Measurements from ENCODE around the gene MECP2. TPM values are rescaled to one million over a fixed set of nuclear protein-coding genes. Genes with fewer than 3 reads are reported as not detected.

MECP2 gene
- total RNA-seq, 1 experiment from 2014 or later, result 30.6 TPM

DNA sequence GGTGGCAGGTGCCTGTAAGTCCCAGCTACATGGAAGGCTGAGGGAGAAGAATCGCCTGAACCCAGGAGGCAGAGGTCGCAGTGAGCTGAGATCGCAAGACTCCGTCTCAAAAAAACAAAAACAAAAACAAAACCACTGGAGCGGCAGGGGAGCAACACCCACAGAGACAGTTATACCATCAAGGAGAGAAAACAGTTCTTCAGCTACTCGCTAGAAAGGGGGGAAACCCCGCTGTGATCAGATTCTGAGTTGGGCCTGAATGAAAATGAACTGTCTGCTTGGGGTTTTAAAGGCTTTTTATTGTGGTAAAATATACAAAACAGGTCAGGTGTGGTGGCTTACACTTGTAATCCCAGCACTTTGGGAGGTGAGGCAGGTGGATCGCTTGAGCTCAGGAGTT, 61.0 kb downstream of the MECP2 start:
- Mint-ChIP-seq H3K4me3 (ENCODE audit: unreplicated experiment) (no peak overlapping the region), H3K9me3 (ENCODE audit: unreplicated experiment) (no peaks in the 10 kb centered on the region), H3K36me3 (ENCODE audit: insufficient read depth, unreplicated experiment) (peaks cover 42% of the 10 kb centered on the region), H3K4me1 (ENCODE audit: low read depth, unreplicated experiment) (peaks cover 9% of the 10 kb centered on the region), H3K27ac (ENCODE audit: unreplicated experiment) (peak overlapping the region; percentile 35), H3K27me3 (ENCODE audit: insufficient read depth, unreplicated experiment) (no peaks in the 10 kb centered on the region)
- no peak for DNase-seq
- CTCF ChIA-PET, result no interaction called here
- no peaks in the 10 kb centered on the region for H3K4me1 ChIP-seq
- no peaks in the 10 kb centered on the region for H3K9me3 ChIP-seq
- H3K27me3 ChIP-seq (replicated peaks; ENCODE audit: control insufficient read depth, insufficient read depth, low read length), result no peaks in the 10 kb centered on the region
- intact Hi-C loops (cut with micrococcal nuclease; ENCODE audit: unreplicated experiment), result no loop called here
- no TSS peak for BruUV-seq (replicated peaks)
- POLR2A ChIA-PET, result no interaction called here
- H3K4me3 ChIP-seq (ENCODE audit: low read depth, low read length), result no peak overlapping the region
- no peak for TF ChIP-seq CTCF (IDR thresholded peaks at IDR 0.05; ENCODE audit: insufficient read depth in 1 of 2, low read depth in 1 of 2, low read length in 1 of 2, severe bottlenecking in 1 of 2, unreplicated experiment in 1 of 2)
- 0 out of 2 replicates have a peak, but pooled peaks cover 1% of the 10 kb centered on the region for H3K36me3 ChIP-seq (ENCODE audit: control insufficient read depth, insufficient read depth, low read length)

DNA sequence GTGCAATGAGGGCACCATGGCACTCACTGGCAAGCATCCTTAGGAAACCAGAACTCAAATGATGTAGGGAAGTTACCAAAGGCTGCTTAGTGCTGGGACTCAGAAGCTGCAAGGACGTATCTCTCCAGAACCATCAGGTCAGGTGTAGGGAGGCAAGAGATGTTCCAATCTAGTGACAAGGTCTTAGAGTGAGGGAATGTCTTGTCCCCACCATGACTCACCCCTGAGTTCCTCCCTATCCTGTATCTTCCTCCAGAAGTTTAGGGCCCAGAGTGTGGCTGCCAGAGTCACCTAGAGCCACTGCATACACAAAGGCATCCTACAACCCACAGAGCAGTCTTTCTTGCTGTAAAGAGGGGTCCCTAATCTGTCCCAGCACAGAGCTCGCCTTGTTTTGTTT, 63.7 kb downstream of the MECP2 start:
- Mint-ChIP-seq H3K27ac (ENCODE audit: unreplicated experiment) (no peak overlapping the region), H3K27me3 (ENCODE audit: insufficient read depth, unreplicated experiment) (no peaks in the 10 kb centered on the region), H3K36me3 (ENCODE audit: insufficient read depth, unreplicated experiment) (peaks cover 31% of the 10 kb centered on the region), H3K9me3 (ENCODE audit: unreplicated experiment) (no peaks in the 10 kb centered on the region), H3K4me3 (ENCODE audit: unreplicated experiment) (no peak overlapping the region), H3K4me1 (ENCODE audit: low read depth, unreplicated experiment) (no peaks in the 10 kb centered on the region)
- CTCF ChIA-PET, result no interaction called here
- no TSS peak for BruUV-seq (replicated peaks)
- no peaks in the 10 kb centered on the region for H3K27me3 ChIP-seq (replicated peaks; ENCODE audit: control insufficient read depth, insufficient read depth, low read length)
- H3K4me3 ChIP-seq (ENCODE audit: low read depth, low read length), result no peak overlapping the region
- H3K4me1 ChIP-seq, result no peaks in the 10 kb centered on the region
- DNase-seq, result no peak
- no peak for TF ChIP-seq CTCF (IDR thresholded peaks at IDR 0.05; ENCODE audit: insufficient read depth in 1 of 2, low read depth in 1 of 2, low read length in 1 of 2, severe bottlenecking in 1 of 2, unreplicated experiment in 1 of 2)
- H3K9me3 ChIP-seq, result no peaks in the 10 kb centered on the region
- no peaks in the 10 kb centered on the region; the same call in 1 of the 2 replicates for H3K36me3 ChIP-seq (ENCODE audit: control insufficient read depth, insufficient read depth, low read length)
- intact Hi-C loops (cut with micrococcal nuclease; ENCODE audit: unreplicated experiment), result no loop called here
- POLR2A ChIA-PET, result no interaction called here

- no peaks in the 10 kb centered on the region for H3K9me3 ChIP-seq
- intact Hi-C loops (cut with micrococcal nuclease; ENCODE audit: unreplicated experiment), result no loop called here
- H3K27me3 ChIP-seq (replicated peaks; ENCODE audit: control insufficient read depth, insufficient read depth, low read length), result no peaks in the 10 kb centered on the region
- no TSS peak for BruUV-seq (replicated peaks)
- Mint-ChIP-seq H3K9me3 (ENCODE audit: unreplicated experiment) (no peaks in the 10 kb centered on the region), H3K4me1 (ENCODE audit: low read depth, unreplicated experiment) (no peaks in the 10 kb centered on the region), H3K27ac (ENCODE audit: unreplicated experiment) (no peak overlapping the region), H3K36me3 (ENCODE audit: insufficient read depth, unreplicated experiment) (peaks cover 31% of the 10 kb centered on the region), H3K4me3 (ENCODE audit: unreplicated experiment) (no peak overlapping the region), H3K27me3 (ENCODE audit: insufficient read depth, unreplicated experiment) (no peaks in the 10 kb centered on the region)
- no peak for DNase-seq
- no peaks in the 10 kb centered on the region; the same call in 1 of the 2 replicates for H3K36me3 ChIP-seq (ENCODE audit: control insufficient read depth, insufficient read depth, low read length)
- H3K4me1 ChIP-seq, result no peaks in the 10 kb centered on the region
- H3K4me3 ChIP-seq (ENCODE audit: low read depth, low read length), result no peak overlapping the region
- TF ChIP-seq CTCF (IDR thresholded peaks at IDR 0.05; ENCODE audit: insufficient read depth in 1 of 2, low read depth in 1 of 2, low read length in 1 of 2, severe bottlenecking in 1 of 2, unreplicated experiment in 1 of 2), result no peak
- POLR2A ChIA-PET, result no interaction called here
- CTCF ChIA-PET, result no interaction called here
Observed at GRCh38 chrX:154032653-154033052, 64.9 kb downstream of the MECP2 start.

All from Caco-2 (cell line).